Cardiac muscle cell (in vitro differentiated cells and primary cell): ENCODE measurements around the gene PRL. TPM values are rescaled to one million over a fixed set of nuclear protein-coding genes. Genes with fewer than 3 reads are reported as not detected.

Experiments used
- DNase-seq, 2 donors: peaks; one replicate each; pipeline versions ENCODE4 v3.0.0 to v3.0.0-alpha.2; 2010 to 2017; ENCODE audit warnings: low read depth in 1 of 2, low spot score in 1 of 2
- H3K27ac ChIP-seq: fragments of 200-600 bp; sonication (generic); 2 replicates; pipeline ENCODE4 v1.5.1; 2016
- H3K27me3 ChIP-seq: fragments of 200-600 bp; sonication (generic); 2 replicates; pipeline ENCODE4 v1.6.0; 2016; ENCODE audit warnings: control low read depth
- H3K36me3 ChIP-seq: fragments of 200-600 bp; sonication (generic); 2 replicates; pipeline ENCODE4 v1.5.1; 2016; ENCODE audit warnings: control low read depth
- H3K4me1 ChIP-seq: fragments of 200-600 bp; sonication (generic); 2 replicates; pipeline ENCODE4 v1.8.1; 2017; ENCODE audit warnings: low read depth, mild to moderate bottlenecking, mixed run types
- H3K4me3 ChIP-seq: fragments of 200-600 bp; sonication (generic); 2 replicates; pipeline ENCODE4 v1.5.1; 2016; ENCODE audit warnings: mild to moderate bottlenecking
- H3K9me3 ChIP-seq: fragments of 200-600 bp; sonication (generic); 2 replicates; pipeline ENCODE4 v1.5.1; 2017; ENCODE audit warnings: low read depth, mild to moderate bottlenecking, control low read depth
- CTCF ChIP-seq: IDR thresholded peaks from 2 replicates; pipeline ENCODE4 v1.5.1; 2012; ENCODE audit warnings: low read depth, mild to moderate bottlenecking, low read length
- polyA plus RNA-seq: library from polyadenylated mRNA; unstranded; fragments of >200 nt; fragmentation: Nextera tagmentation; extraction: Ambion mirVana; gene quantifications from 2 replicates; pipeline ENCODE4 v1.2.1, GENCODE V29; 2016
- total RNA-seq: library from RNA; depleted of rRNA; stranded (reverse); fragments of >200 nt; gene quantifications from 2 replicates; pipeline ENCODE4 v1.2.3, GENCODE V29; 2016

The PRL gene
- total and polyA plus RNA-seq, 2 experiments from 2014 or later = not detected

- H3K36me3 ChIP-seq = no peaks in the 10 kb centered on the region
- no peaks in the 10 kb centered on the region for H3K9me3 ChIP-seq
- no peak overlapping the region for H3K27ac ChIP-seq
- H3K27me3 ChIP-seq = no peaks in the 10 kb centered on the region
- H3K4me3 ChIP-seq = no peak overlapping the region
- DNase-seq = no peak
- H3K4me1 ChIP-seq = no peaks in the 10 kb centered on the region
- no peak for TF ChIP-seq CTCF
These were observed 34.1 kb upstream of the PRL start for GRCh38 chr6:22330941-22331340.

- Histone ChIP-seq H3K4me1 (no peaks in the 10 kb centered on the region), H3K36me3 (no peaks in the 10 kb centered on the region), H3K4me3 (no peak overlapping the region), H3K27me3 (no peaks in the 10 kb centered on the region), H3K27ac (no peak overlapping the region), H3K9me3 (no peaks in the 10 kb centered on the region)
- TF ChIP-seq CTCF = no peak
- DNase-seq = no peak
These were observed 31.6 kb upstream of the PRL start for GRCh38 chr6:22328474-22328873.

- no peak for TF ChIP-seq CTCF
- Histone ChIP-seq H3K27ac (no peak overlapping the region), H3K36me3 (no peaks in the 10 kb centered on the region), H3K4me1 (peaks cover under 1% of the 10 kb centered on the region), H3K27me3 (no peaks in the 10 kb centered on the region), H3K4me3 (no peak overlapping the region), H3K9me3 (no peaks in the 10 kb centered on the region)
- no peak for DNase-seq
These were observed 31.0 kb upstream of the PRL start for GRCh38 chr6:22327881-22328280.

GRCh38 chr6:22326500-22326899 is 29.7 kb upstream of the PRL start:
- H3K27me3 ChIP-seq = no peaks in the 10 kb centered on the region
- peaks cover 13% of the 10 kb centered on the region for H3K4me1 ChIP-seq
- no peaks in the 10 kb centered on the region for H3K36me3 ChIP-seq
- no peak for TF ChIP-seq CTCF
- no peak overlapping the region for H3K4me3 ChIP-seq
- no peaks in the 10 kb centered on the region for H3K9me3 ChIP-seq
- no peak for DNase-seq
- H3K27ac ChIP-seq = no peak overlapping the region

- Histone ChIP-seq H3K36me3 (no peaks in the 10 kb centered on the region), H3K27me3 (no peaks in the 10 kb centered on the region), H3K9me3 (no peaks in the 10 kb centered on the region), H3K4me3 (no peak overlapping the region), H3K4me1 (peaks cover 14% of the 10 kb centered on the region), H3K27ac (no peak overlapping the region)
- no peak for TF ChIP-seq CTCF
- no peak for DNase-seq
These were observed 28.6 kb upstream of the PRL start for GRCh38 chr6:22325481-22325880.

- Histone ChIP-seq H3K27ac (no peak overlapping the region), H3K4me1 (peaks cover 14% of the 10 kb centered on the region), H3K9me3 (no peaks in the 10 kb centered on the region), H3K27me3 (no peaks in the 10 kb centered on the region), H3K36me3 (no peaks in the 10 kb centered on the region), H3K4me3 (no peak overlapping the region)
- DNase-seq = no peak
- no peak for TF ChIP-seq CTCF
These were observed 27.0 kb upstream of the PRL start for GRCh38 chr6:22323848-22324247.
